ENCODE measurements around the gene TOP1. TPM values are rescaled to one million over a fixed set of nuclear protein-coding genes. Genes with fewer than 3 reads are reported as not detected.

The TOP1 gene
- total RNA-seq, 1 experiment from 2014 or later = 81.8 TPM

DNA sequence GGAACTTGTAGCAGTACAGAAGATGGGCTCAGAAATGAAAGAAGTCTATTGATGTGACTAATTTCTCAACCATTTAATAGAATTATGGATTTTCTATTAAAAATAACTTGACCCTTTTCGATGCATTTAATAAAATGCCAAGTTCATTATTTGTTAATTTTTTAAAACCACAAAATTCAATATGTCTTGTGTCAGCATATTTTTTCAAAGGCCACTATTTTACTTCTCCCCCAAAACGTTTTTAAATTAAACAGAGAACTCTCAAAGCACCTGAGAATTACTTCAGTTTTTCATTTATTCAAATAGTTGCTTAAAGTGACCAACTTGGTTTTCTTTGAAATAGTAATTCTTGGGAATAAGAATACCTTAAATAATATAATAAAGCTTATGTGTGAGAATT, 8.6 kb downstream of the TOP1 start:
- DNase-seq (ENCODE audit: low spot score) = no peak
- H3K27ac Mint-ChIP-seq = no peak overlapping the region
- CTCF ChIA-PET = interaction anchor here (1.0 to 1.1 kb wide), 2 partner anchors 46 to 58 kb away, joined by 3 to 7 read pairs; no protein-coding TSS in a partner anchor

DNA sequence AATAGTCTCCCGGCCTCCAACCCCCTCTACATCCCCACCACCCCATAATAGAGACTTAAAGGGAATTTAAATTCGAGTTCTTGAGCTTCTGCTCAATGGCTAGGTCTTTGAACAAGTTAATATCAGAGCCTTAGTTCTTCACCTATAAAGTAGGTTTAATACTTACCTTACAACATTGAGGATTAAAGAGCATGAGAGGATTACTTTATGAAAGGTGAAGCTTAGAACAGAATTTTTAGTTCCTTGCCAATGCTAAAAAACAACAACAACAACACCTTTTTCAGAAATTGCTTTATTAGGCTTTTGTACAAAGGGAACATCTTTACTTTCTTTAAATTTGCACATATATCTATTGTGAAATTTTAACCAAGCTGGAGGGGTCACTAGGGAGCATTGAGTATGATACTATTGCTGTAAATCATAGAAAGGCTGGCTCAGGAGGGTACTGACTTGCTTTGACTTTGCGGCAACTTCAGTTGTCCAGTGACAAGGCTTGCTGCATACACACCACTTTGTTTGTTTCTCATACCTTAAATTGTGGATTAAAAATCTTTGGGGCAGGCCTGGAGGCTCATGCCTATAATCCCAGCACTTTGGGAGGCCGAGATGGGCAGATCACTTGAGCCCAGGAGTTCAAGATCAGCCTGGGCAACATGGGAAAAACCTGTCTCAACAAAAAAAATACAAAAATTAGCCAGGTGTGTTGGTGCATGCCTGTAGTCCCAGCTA, 9.7 kb downstream of the TOP1 start:
- ChIA-PET POLR2A (interaction anchor here (0.7 to 1.1 kb wide), 2 partner anchors 8 to 10 kb away, joined by 3 read pairs; no protein-coding TSS in a partner anchor), CTCF (interaction anchor here (0.5 to 1.1 kb wide), 3 partner anchors 47 to 133 kb away, joined by 3 to 7 read pairs (median 3); no protein-coding TSS in a partner anchor)
- ATAC-seq (no peak), DNase-seq (ENCODE audit: low spot score) (no peak)
- TF ChIP-seq JAZF1 (CRISPR knock-in tag; IDR thresholded peaks at IDR 0.05) (no peak), IRF2 (CRISPR knock-in tag; IDR thresholded peaks at IDR 0.05; ENCODE audit: borderline replicate concordance, low read depth) (no peak), MXD4 (CRISPR knock-in tag; IDR thresholded peaks at IDR 0.05; ENCODE audit: borderline replicate concordance) (no peak), ZNF263 (CRISPR knock-in tag; IDR thresholded peaks at IDR 0.05; ENCODE audit: low read depth) (no peak), SOX15 (CRISPR knock-in tag; IDR thresholded peaks at IDR 0.05) (no peak), RELA (CRISPR knock-in tag; IDR thresholded peaks at IDR 0.05; ENCODE audit: borderline replicate concordance) (no peak)
- TF ChIP-seq, protein P1, sequence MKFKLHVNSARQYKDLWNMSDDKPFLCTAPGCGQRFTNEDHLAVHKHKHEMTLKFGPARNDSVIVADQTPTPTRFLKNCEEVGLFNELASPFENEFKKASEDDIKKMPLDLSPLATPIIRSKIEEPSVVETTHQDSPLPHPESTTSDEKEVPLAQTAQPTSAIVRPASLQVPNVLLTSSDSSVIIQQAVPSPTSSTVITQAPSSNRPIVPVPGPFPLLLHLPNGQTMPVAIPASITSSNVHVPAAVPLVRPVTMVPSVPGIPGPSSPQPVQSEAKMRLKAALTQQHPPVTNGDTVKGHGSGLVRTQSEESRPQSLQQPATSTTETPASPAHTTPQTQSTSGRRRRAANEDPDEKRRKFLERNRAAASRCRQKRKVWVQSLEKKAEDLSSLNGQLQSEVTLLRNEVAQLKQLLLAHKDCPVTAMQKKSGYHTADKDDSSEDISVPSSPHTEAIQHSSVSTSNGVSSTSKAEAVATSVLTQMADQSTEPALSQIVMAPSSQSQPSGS (CRISPR knock-in tag; IDR thresholded peaks at IDR 0.05; ENCODE audit: borderline replicate concordance, low read depth) = no peak
- TF ChIP-seq, protein P2, sequence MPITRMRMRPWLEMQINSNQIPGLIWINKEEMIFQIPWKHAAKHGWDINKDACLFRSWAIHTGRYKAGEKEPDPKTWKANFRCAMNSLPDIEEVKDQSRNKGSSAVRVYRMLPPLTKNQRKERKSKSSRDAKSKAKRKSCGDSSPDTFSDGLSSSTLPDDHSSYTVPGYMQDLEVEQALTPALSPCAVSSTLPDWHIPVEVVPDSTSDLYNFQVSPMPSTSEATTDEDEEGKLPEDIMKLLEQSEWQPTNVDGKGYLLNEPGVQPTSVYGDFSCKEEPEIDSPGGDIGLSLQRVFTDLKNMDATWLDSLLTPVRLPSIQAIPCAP (CRISPR knock-in tag; IDR thresholded peaks at IDR 0.05) = no peak
- TF ChIP-seq, protein P3, sequence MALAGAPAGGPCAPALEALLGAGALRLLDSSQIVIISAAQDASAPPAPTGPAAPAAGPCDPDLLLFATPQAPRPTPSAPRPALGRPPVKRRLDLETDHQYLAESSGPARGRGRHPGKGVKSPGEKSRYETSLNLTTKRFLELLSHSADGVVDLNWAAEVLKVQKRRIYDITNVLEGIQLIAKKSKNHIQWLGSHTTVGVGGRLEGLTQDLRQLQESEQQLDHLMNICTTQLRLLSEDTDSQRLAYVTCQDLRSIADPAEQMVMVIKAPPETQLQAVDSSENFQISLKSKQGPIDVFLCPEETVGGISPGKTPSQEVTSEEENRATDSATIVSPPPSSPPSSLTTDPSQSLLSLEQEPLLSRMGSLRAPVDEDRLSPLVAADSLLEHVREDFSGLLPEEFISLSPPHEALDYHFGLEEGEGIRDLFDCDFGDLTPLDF (CRISPR knock-in tag; IDR thresholded peaks at IDR 0.05) = no peak
- TF ChIP-seq, protein P4, sequence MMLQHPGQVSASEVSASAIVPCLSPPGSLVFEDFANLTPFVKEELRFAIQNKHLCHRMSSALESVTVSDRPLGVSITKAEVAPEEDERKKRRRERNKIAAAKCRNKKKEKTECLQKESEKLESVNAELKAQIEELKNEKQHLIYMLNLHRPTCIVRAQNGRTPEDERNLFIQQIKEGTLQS (CRISPR knock-in tag; conservative IDR thresholded peaks at IDR 0.05) = no peak
- Mint-ChIP-seq H3K4me1 (peaks cover 64% of the 10 kb centered on the region), H3K27ac (no peak overlapping the region), H3K36me3 (peaks cover 15% of the 10 kb centered on the region), H3K9me3 (no peaks in the 10 kb centered on the region), H3K27me3 (ENCODE audit: low read depth) (peaks cover 39% of the 10 kb centered on the region), H3K4me3 (no peak overlapping the region)

More for the DNA sequence above, 8.6 kb downstream of the TOP1 start:
- no peaks in the 10 kb centered on the region for H3K9me3 Mint-ChIP-seq
- H3K27me3 Mint-ChIP-seq (ENCODE audit: low read depth) = peaks cover 51% of the 10 kb centered on the region
- H3K36me3 Mint-ChIP-seq = peaks cover 26% of the 10 kb centered on the region
- POLR2A ChIA-PET = interaction anchor here (0.6 kb wide), 1 partner anchor 79 kb away, joined by 5 read pairs; no protein-coding TSS in a partner anchor
- ATAC-seq = no peak
- no peak overlapping the region for H3K4me3 Mint-ChIP-seq
- peaks cover 71% of the 10 kb centered on the region for H3K4me1 Mint-ChIP-seq
- TF ChIP-seq, protein P5, sequence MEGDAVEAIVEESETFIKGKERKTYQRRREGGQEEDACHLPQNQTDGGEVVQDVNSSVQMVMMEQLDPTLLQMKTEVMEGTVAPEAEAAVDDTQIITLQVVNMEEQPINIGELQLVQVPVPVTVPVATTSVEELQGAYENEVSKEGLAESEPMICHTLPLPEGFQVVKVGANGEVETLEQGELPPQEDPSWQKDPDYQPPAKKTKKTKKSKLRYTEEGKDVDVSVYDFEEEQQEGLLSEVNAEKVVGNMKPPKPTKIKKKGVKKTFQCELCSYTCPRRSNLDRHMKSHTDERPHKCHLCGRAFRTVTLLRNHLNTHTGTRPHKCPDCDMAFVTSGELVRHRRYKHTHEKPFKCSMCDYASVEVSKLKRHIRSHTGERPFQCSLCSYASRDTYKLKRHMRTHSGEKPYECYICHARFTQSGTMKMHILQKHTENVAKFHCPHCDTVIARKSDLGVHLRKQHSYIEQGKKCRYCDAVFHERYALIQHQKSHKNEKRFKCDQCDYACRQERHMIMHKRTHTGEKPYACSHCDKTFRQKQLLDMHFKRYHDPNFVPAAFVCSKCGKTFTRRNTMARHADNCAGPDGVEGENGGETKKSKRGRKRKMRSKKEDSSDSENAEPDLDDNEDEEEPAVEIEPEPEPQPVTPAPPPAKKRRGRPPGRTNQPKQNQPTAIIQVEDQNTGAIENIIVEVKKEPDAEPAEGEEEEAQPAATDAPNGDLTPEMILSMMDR (IDR thresholded peaks at IDR 0.05) = no peak
- TF ChIP-seq, protein P6, sequence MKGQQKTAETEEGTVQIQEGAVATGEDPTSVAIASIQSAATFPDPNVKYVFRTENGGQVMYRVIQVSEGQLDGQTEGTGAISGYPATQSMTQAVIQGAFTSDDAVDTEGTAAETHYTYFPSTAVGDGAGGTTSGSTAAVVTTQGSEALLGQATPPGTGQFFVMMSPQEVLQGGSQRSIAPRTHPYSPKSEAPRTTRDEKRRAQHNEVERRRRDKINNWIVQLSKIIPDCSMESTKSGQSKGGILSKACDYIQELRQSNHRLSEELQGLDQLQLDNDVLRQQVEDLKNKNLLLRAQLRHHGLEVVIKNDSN (CRISPR knock-in tag; IDR thresholded peaks at IDR 0.05) = no peak
- TF ChIP-seq, protein P2 (CRISPR knock-in tag; IDR thresholded peaks at IDR 0.05) = no peak
- TF ChIP-seq ZNF416 (CRISPR knock-in tag; IDR thresholded peaks at IDR 0.05) = no peak
- TF ChIP-seq ESRRA (CRISPR knock-in tag; IDR thresholded peaks at IDR 0.05; ENCODE audit: borderline replicate concordance) = no peak
- no peak for TF ChIP-seq TCF7 (CRISPR knock-in tag; IDR thresholded peaks at IDR 0.05; ENCODE audit: low read depth)
- no peak for TF ChIP-seq SP1 (CRISPR knock-in tag; conservative IDR thresholded peaks at IDR 0.05)
- TF ChIP-seq ZNF121 (CRISPR knock-in tag; IDR thresholded peaks at IDR 0.05) = no peak
- TF ChIP-seq, protein P1 (CRISPR knock-in tag; IDR thresholded peaks at IDR 0.05; ENCODE audit: borderline replicate concordance, low read depth) = no peak
- TF ChIP-seq NFE2L1 (CRISPR knock-in tag; IDR thresholded peaks at IDR 0.05) = no peak
- TF ChIP-seq, protein P7, sequence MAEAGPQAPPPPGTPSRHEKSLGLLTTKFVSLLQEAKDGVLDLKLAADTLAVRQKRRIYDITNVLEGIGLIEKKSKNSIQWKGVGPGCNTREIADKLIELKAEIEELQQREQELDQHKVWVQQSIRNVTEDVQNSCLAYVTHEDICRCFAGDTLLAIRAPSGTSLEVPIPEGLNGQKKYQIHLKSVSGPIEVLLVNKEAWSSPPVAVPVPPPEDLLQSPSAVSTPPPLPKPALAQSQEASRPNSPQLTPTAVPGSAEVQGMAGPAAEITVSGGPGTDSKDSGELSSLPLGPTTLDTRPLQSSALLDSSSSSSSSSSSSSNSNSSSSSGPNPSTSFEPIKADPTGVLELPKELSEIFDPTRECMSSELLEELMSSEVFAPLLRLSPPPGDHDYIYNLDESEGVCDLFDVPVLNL (CRISPR knock-in tag; IDR thresholded peaks at IDR 0.05; ENCODE audit: borderline replicate concordance, low read depth) = no peak

Data from WTC11 (cell line).